ENCODE measurements around the gene DLGAP1.
A peak's percentile ranks its signal among the peaks of the same experiment; 100 is the strongest.

DLGAP1 gene

DNA sequence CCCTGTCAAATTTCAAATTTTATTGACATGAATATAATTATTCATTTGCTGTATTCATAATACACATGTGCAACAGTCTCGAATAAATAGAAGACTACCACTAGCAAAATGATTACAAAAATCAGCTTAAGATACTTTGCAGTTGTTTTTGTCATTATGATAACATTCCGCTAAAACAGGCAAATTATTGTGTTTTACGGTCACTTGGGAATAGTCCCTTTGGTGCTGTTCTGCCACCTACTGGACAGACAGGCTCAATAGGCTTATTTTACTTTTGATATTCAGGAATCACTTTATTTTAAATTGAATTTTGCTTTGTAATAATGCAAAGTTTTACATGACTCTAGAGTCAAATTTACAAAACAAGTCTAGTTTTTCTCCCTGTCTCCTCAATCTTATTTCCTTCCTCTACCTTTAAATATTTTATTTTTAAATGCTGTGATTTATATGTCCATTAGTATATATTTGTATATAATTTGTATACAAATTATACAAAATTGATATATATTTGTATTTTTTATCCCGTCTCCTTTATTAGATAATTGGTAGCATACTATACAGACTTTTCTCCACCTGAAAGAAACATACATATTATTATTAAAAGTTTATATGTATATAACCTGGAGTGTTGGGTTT lies 456.3 kb downstream of the DLGAP1 start:
- H3K4me1 ChIP-seq (ENCODE audit: insufficient read depth, poor library complexity, severe bottlenecking), result no peaks in the 10 kb centered on the region
- DNase-seq (ENCODE audit: low spot score), result no peak
- H3K27ac ChIP-seq (ENCODE audit: poor library complexity, severe bottlenecking), result no peak overlapping the region
- H3K4me3 ChIP-seq (ENCODE audit: severe bottlenecking), result no peak overlapping the region
- ATAC-seq (ENCODE audit: low read depth), result peak; percentile 48; the same call in 1 of the 3 replicates
- TF ChIP-seq, protein P1, sequence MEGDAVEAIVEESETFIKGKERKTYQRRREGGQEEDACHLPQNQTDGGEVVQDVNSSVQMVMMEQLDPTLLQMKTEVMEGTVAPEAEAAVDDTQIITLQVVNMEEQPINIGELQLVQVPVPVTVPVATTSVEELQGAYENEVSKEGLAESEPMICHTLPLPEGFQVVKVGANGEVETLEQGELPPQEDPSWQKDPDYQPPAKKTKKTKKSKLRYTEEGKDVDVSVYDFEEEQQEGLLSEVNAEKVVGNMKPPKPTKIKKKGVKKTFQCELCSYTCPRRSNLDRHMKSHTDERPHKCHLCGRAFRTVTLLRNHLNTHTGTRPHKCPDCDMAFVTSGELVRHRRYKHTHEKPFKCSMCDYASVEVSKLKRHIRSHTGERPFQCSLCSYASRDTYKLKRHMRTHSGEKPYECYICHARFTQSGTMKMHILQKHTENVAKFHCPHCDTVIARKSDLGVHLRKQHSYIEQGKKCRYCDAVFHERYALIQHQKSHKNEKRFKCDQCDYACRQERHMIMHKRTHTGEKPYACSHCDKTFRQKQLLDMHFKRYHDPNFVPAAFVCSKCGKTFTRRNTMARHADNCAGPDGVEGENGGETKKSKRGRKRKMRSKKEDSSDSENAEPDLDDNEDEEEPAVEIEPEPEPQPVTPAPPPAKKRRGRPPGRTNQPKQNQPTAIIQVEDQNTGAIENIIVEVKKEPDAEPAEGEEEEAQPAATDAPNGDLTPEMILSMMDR (IDR thresholded peaks at IDR 0.05; ENCODE audit: poor library complexity, severe bottlenecking), result peak; percentile 94
- H3K36me3 ChIP-seq (ENCODE audit: low read depth), result no peaks in the 10 kb centered on the region
- H3K9me3 ChIP-seq (ENCODE audit: severe bottlenecking), result peaks cover 2% of the 10 kb centered on the region
- H3K27me3 ChIP-seq (ENCODE audit: insufficient read depth, poor library complexity, severe bottlenecking), result no peaks in the 10 kb centered on the region

DNA sequence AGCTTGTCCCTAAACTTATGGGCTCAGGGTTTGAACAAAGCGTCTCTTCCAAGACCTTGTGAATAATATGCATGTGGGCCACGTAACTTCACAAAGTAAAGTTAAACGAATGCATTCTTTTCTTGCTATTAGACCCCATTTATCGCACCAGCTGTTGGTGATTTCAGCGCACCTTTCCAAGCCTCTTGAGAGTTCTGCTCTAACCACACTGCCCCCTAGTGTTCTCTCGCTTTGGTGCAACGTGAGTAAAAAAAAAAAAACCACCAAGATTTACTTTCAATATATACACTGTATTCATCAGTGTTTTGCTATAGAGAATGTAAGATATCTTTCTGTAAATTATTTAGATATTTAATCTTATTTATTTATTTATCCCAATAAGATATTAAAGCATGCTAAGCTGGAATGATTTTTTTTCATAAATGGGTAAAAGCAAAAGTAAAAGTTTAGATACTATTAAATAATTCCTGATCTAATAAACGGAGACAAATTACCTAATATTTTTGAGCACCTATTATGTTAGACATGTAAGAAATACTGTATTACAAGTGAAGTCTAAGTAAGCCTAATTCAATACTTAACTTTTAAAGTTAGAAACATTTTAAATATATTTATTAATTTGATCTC lies 459.5 kb downstream of the DLGAP1 start:
- DNase-seq (ENCODE audit: low spot score), result no peak
- H3K4me3 ChIP-seq (ENCODE audit: severe bottlenecking), result no peak overlapping the region
- H3K27ac ChIP-seq (ENCODE audit: poor library complexity, severe bottlenecking), result no peak overlapping the region
- H3K27me3 ChIP-seq (ENCODE audit: insufficient read depth, poor library complexity, severe bottlenecking), result no peaks in the 10 kb centered on the region
- ATAC-seq (ENCODE audit: low read depth), result no peak
- no peaks in the 10 kb centered on the region for H3K4me1 ChIP-seq (ENCODE audit: insufficient read depth, poor library complexity, severe bottlenecking)
- TF ChIP-seq, protein P1 (IDR thresholded peaks at IDR 0.05; ENCODE audit: poor library complexity, severe bottlenecking), result peak; percentile 96
- no peaks in the 10 kb centered on the region for H3K36me3 ChIP-seq (ENCODE audit: low read depth)
- peaks cover 2% of the 10 kb centered on the region for H3K9me3 ChIP-seq (ENCODE audit: severe bottlenecking)

DNA sequence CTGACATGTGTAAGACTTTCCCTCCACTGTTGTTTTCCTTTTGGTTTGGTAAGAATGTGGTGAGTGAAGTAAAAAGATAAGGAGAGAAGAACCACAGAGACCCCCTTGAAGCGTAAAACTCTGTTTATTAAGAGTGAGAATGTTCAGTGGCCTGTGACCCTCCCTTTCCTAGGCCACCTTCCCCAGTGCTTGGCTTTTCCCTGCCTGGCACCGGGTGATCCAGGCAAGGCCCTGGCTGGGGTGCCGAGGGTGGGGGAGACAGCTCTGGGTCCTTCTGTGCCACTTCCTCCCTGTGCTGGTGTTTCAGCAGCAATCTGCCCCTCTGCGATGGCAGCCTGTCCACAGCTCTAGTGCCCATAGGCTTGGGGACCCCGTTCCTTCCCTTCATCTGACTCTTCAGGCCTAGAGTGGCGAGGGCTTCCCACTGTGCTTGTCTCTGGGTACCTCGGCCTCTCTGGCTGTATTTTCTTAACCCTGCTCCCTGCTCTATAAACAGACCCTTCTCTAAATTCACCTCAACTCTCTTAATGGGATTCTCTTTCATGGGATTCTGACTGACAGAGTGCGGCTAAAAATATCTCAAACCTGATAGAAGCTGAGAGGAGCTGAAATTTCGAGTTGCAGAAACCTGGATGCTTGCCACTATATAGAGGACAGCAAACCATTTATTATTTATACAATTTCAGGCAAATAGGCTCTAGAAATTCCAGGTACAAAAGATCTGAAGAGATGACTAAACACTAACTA lies 461.0 kb downstream of the DLGAP1 start:
- Histone ChIP-seq H3K9me3 (ENCODE audit: severe bottlenecking) (peaks cover 2% of the 10 kb centered on the region), H3K4me3 (ENCODE audit: severe bottlenecking) (no peak overlapping the region), H3K27ac (ENCODE audit: poor library complexity, severe bottlenecking) (no peak overlapping the region), H3K36me3 (ENCODE audit: low read depth) (no peaks in the 10 kb centered on the region), H3K4me1 (ENCODE audit: insufficient read depth, poor library complexity, severe bottlenecking) (no peaks in the 10 kb centered on the region), H3K27me3 (ENCODE audit: insufficient read depth, poor library complexity, severe bottlenecking) (no peaks in the 10 kb centered on the region)
- DNase-seq (ENCODE audit: low spot score), result no peak
- TF ChIP-seq, protein P1 (IDR thresholded peaks at IDR 0.05; ENCODE audit: poor library complexity, severe bottlenecking), result no peak
- ATAC-seq (ENCODE audit: low read depth), result no peak

DNA sequence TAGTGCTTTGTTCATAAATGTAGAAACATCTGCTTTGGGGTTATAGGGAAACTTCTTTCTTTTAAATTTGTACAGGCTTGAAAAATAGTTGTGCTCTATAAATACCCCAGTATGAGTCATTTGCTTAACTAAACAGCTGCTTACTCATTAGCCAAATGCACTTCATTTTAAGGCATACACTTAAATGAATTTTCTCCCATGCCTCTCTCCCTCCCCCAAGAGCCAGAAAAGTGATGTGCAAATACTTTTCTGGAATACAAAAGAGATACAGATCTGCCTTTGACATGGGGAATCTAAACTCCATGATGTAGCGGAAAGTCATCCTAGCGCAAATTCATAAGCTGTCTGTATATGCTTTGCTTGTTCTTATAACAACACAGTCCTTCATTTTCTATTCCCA lies 469.4 kb downstream of the DLGAP1 start:
- H3K36me3 ChIP-seq (ENCODE audit: low read depth), result no peaks in the 10 kb centered on the region
- no peaks in the 10 kb centered on the region for H3K9me3 ChIP-seq (ENCODE audit: severe bottlenecking)
- peaks cover 34% of the 10 kb centered on the region for H3K4me1 ChIP-seq (ENCODE audit: insufficient read depth, poor library complexity, severe bottlenecking)
- no peak overlapping the region for H3K4me3 ChIP-seq (ENCODE audit: severe bottlenecking)
- no peak for DNase-seq (ENCODE audit: low spot score)
- ATAC-seq (ENCODE audit: low read depth), result peak; percentile 49
- H3K27me3 ChIP-seq (ENCODE audit: insufficient read depth, poor library complexity, severe bottlenecking), result no peaks in the 10 kb centered on the region
- TF ChIP-seq, protein P1 (IDR thresholded peaks at IDR 0.05; ENCODE audit: poor library complexity, severe bottlenecking), result peak; percentile 52
- peak overlapping the region; percentile 98 for H3K27ac ChIP-seq (ENCODE audit: poor library complexity, severe bottlenecking)

All from RWPE2 (cell line).